Lung microvascular endothelial cell (primary cell): ENCODE data around the gene FIGLA. TPM values are rescaled to one million over a fixed set of nuclear protein-coding genes. Genes with fewer than 3 reads are reported as not detected.

Experiments
- DNase-seq, 2 donors: peaks; one replicate each; pipeline versions ENCODE4 v3.0.0 to v3.0.0-alpha.2; 2010; ENCODE audit warnings: low read depth in 2 of 2
- total RNA-seq: library from RNA; depleted of rRNA; stranded (reverse); fragments of >200 nt; gene quantifications from 2 replicates; pipeline ENCODE4 v1.2.1, GENCODE V29; 2014

FIGLA gene
- total RNA-seq, 1 donor from 2014 or later = not detected

GRCh38 chr2:70776266-70776665 lies 14.2 kb downstream of the FIGLA start:
- DNase-seq = no peak

DNA sequence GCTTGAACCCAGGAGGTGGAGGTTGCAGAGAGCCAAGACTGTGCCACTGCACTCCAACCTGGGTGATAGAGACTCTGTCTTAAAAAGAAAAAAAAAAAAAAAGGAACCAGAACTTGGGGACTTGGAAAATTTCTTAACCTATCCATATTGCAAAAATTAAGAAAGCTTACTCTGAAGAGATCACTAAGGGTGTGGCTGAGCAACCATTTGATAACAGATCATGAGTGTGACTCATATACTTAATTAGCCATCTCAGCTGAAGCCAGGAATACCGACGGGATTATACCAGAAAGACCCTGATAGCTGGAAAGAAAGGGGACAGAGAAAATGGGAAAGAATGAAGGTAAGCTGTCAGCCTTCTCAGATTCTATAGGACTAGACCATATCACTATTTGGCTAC lies 15.3 kb downstream of the FIGLA start:
- DNase-seq = no peak

DNA sequence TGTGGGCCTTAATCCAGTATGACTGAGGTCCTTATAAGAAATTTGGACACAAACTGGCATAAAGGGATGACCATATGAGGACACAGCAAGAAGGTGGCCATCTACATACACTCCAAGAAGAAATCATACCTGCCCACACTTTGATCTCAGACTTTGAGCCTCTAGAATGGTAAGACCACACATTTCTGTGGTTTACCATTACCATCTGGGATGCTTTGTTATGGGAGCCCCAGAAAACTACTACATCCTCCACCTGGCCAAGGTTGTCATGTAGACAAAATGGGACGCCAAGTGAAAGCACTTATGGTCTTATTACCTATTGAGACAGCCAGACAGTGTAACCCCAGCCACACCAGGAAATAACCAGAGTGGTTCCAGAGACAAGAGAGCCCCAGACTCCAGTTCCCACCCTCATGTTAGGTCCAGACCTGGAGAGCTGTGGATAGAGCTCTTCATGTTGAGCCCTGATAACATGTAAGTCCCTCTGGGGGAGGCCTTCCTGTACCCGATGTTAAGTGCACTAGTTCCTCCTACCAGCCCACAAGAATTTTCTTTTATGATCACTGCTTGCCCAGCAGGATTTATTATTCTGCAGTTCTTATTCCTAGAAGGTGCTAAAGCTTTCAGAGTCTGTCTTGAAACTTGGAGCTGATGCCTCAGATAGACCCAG lies 17.8 kb downstream of the FIGLA start:
- no peak for DNase-seq

- no peak for DNase-seq
These were observed 19.0 kb downstream of the FIGLA start for GRCh38 chr2:70771446-70771845.

DNA sequence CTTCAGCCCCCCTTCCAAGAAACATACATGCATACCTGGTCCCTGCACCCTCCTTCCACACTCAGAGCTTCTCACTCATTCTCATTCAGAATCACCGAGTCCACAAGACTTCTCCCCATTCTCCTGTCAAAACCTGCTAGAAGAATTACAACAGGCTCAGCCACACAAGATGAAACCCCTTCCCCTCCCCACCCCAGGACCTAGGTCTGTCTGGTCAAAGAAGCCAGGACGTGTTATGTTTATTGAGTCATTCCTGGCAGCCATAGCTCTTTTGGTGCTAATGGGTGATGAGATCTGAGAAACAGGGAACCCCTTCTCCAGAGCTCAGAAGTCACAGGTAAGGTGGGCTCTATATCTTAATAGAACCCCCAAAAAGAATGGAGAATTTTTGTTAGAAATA lies 21.0 kb downstream of the FIGLA start:
- no peak for DNase-seq

DNA sequence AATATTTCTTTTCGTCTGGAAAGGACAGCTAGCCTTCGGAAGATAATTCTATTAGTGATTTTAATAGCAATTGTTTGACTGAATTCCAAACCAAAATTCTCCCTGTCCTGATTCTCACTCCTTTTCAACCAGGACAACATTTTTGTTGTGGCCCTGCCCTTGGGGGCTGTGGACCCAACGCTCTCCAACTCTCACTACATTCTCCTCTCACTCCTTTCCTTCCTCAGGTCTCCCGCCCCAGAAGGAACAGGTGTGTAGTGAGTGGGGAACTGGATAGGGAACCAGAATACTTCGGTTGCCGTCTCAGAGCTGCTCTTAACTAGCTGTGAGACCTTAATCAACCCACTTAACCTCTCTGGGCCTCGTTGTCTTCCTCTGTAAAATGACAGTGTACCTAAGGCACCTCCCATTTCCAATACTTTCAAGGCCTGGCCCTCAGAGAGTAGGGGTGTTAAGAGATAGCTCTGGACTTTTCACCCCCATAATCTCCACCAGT lies 21.8 kb downstream of the FIGLA start:
- DNase-seq = no peak

- DNase-seq = peak; percentile 29 to 69
These were observed 22.5 kb downstream of the FIGLA start, which contains the start of gene ADD2 for GRCh38 chr2:70767699-70768589. ADD2 (minus strand) TSS chr2:70768200; CDS start chr2:70706408, 61,792 bp downstream.

DNA sequence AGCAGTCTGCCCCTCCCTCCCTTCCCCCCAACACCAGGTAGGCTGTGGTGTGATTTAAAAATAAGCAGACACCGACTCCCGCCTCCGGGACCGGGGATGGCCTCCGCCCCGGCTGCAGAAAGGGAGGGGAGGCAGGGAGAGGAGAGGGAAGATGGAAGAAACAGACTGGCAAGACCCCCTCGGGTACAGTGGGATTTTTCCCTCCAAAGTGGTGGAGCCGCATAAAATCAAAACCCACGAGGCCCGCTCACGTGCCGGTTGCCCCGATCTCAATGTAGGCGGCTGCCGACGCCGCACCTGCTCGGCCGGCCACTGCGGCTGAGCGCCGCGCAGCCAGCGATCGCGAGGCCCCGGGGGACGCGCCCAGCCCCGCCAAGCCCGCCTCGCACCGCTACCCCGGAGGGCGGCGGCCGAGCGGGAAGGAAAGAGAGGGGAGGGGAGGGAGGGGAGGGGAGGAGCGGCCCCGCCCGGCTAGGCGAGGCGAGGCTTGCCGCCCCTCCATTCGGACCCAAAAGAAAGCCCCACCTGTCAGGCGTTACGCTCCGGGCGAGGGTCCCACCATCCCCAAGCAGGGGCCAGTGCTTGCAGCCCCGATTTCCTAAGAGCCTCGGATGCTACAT lies 23.3 kb downstream of the FIGLA start:
- DNase-seq = no peak

- DNase-seq = no peak
These were observed 23.9 kb downstream of the FIGLA start for GRCh38 chr2:70766357-70767078.

DNA sequence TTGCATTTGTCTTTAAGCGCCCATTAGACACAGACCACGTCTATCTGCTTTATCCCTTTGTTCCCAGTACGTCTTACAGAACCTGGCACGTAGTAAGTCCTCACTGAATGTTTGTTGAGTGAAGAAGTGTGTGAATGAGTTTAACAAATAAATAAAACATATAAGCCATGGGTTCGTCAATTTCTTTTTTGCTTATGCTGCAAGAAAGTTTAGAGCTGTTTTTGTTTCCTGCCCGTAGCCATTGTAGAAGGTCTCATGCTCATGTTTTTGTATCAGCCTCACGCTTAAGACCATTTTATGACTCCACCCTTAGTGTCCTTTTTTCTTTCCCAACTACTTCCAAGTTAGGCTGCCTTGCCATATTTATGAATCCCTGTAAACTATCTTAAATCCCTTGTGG lies 24.9 kb downstream of the FIGLA start:
- no peak for DNase-seq

DNA sequence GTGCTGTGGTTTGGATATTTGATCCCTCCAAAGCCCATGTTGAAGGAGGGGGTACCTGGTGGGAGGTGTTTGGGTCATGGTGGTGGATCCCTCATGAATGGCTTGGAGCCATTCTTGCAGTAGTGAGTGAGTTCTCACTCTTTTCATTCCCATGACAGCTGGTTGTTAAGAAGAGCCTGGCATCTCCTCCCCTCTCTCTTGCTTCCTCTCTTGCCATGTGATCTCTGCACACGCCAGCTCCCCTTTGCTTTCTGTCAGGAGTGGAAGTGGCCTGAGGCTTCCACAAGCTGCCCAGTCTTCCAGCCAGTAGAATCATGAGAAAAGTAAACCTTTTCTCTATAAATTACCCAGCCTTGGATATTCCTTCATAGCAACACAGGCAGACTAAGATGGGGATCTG lies 31.0 kb downstream of the FIGLA start:
- no peak for DNase-seq

- DNase-seq = no peak
These were observed 32.5 kb downstream of the FIGLA start for GRCh38 chr2:70757966-70758365.

GRCh38 chr2:70757360-70757759 lies 33.1 kb downstream of the FIGLA start:
- DNase-seq = no peak

DNA sequence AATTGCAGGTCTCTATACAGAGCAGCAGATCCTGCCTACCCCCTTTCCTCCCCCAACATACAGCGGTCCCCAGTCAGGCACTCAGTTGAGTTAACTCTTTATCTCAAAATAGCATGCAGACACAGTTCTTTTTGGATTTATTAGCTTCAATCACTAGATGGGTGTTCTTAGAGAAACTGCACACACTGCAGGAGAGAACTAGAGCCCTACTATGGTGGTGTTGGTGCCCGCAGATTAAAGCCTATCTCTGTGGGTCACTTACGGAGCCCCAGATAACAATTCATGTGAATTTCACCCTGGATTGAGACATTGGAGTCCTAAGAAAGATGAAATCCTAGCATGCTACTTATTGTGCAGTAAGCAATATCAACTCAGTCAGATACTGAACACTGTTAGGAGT lies 34.3 kb downstream of the FIGLA start:
- DNase-seq = no peak

DNA sequence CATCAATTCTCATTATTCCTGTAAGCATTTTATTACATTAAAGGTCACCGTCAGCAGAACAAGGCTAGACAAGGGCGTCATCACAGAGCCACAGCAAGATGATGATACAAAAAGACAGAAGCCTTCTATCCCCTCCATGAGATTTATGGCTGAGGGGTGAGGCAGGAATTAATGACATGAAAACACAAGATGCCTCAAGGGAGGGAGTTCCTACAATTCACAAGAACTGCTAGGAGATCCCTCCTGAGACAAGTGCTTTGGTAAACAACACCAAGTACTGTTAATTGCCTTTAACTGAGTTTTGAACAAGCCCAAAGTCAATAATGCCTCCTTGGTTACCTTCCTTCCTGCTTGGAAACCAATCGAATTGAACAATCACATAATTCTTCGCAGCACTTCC lies 36.5 kb downstream of the FIGLA start:
- DNase-seq = no peak

- DNase-seq = no peak
These were observed 37.4 kb downstream of the FIGLA start for GRCh38 chr2:70753031-70753430.

- DNase-seq = no peak
These were observed 38.0 kb downstream of the FIGLA start for GRCh38 chr2:70752396-70752795.

DNA sequence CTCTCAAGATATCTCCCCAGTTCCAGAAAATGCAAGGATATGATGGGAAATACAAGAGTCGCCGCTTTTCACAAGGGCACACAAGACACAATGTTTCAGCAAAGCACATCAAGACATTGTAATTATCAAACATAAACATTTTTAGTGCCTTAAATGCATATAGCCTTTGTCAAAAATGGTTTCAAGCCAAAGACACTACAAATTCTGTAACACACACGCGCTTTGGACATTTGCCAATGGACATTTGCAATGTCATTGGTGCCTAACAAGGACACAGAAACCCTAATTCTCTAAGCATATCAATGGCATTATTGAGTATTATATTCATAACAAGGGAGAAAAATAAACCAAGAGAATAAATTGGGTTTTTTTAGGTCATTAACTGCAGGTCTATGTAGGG lies 38.6 kb downstream of the FIGLA start:
- DNase-seq = peak in 1 of 2 donors; percentile 7

- DNase-seq = no peak
These were observed 40.1 kb downstream of the FIGLA start for GRCh38 chr2:70750320-70750719.

GRCh38 chr2:70748002-70748784 lies 42.2 kb downstream of the FIGLA start:
- no peak for DNase-seq

- DNase-seq = no peak
These were observed 43.2 kb downstream of the FIGLA start for GRCh38 chr2:70747284-70747683.
